Measurements from ENCODE around the gene LMCD1. TPM values are rescaled to one million over a fixed set of nuclear protein-coding genes. Genes with fewer than 3 reads are reported as not detected.

LMCD1 gene
- total and polyA plus RNA-seq, 4 donors = 33.6 to 179 (median 98.4) TPM

DNA sequence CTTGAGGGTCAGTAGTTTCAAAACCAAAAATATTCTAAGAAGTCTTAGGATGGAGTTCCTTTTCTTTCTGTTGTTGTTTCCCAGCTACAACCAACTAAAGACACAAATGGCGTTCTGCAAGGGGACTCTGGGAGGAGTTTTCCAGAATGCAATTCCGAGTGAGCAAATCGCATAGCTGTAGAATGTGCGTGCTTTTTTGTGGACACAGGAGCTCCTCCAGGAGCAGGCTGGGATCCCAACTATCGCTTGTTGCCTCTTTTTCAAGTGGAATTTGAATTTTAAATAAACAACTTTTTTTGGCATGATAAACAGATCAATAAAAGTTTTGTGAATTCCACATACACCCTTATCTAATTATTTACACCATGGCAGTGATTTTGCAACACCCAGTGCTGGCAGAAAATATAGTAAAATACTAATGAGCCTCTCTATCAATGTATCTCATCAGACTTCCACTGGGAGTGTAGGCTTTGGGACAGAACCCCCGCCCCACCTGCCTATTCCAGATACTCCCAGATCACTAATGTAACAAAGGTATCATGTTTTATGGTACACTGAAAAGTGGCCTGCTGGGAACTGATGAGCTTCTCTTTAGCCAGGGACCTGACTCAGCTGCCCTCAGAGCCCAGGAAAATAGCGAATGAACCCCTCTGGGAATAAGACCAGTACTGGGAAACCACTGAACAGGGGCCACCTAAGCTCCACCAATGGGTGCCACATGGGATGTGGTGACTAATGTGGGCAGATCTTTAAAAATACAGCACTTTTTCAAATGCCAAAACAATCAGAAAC lies 66.4 kb downstream of the LMCD1 start:
- TF ChIP-seq, protein P1, sequence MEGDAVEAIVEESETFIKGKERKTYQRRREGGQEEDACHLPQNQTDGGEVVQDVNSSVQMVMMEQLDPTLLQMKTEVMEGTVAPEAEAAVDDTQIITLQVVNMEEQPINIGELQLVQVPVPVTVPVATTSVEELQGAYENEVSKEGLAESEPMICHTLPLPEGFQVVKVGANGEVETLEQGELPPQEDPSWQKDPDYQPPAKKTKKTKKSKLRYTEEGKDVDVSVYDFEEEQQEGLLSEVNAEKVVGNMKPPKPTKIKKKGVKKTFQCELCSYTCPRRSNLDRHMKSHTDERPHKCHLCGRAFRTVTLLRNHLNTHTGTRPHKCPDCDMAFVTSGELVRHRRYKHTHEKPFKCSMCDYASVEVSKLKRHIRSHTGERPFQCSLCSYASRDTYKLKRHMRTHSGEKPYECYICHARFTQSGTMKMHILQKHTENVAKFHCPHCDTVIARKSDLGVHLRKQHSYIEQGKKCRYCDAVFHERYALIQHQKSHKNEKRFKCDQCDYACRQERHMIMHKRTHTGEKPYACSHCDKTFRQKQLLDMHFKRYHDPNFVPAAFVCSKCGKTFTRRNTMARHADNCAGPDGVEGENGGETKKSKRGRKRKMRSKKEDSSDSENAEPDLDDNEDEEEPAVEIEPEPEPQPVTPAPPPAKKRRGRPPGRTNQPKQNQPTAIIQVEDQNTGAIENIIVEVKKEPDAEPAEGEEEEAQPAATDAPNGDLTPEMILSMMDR (IDR thresholded peaks at IDR 0.05; ENCODE audit: control extremely low read depth, extremely low read depth) = no peak
- 88 to 93% methylated on average over 7 of the region's 7 CpGs for WGBS, 2 donors
- H3K27ac ChIP-seq (ENCODE audit: low read depth in 1 of 2, low read length in 1 of 2) = no peak overlapping the region
- H3K36me3 ChIP-seq (ENCODE audit: control insufficient read depth in 4 of 4, insufficient read depth in 4 of 4, low read length in 4 of 4) = peaks cover 23 to 57% (median 39%) of the 10 kb centered on the region in 4 donors
- H3K4me3 ChIP-seq = no peak overlapping the region
- ATAC-seq (ENCODE audit: insufficient read depth, low FRiP score) (no peak), DNase-seq (no peak)
- peaks cover 0 to 8% (median 0%) of the 10 kb centered on the region in 5 donors for H3K4me1 ChIP-seq (ENCODE audit: control insufficient read depth in 5 of 5, insufficient read depth in 5 of 5, low read length in 5 of 5)
- no peaks in the 10 kb centered on the region for H3K27me3 ChIP-seq (ENCODE audit: control insufficient read depth in 3 of 3, insufficient read depth in 3 of 3, low read length in 2 of 3)
- peaks cover 0 to 2% (median 0%) of the 10 kb centered on the region in 4 donors for H3K9me3 ChIP-seq (ENCODE audit: control insufficient read depth in 4 of 4, insufficient read depth in 3 of 4, low read length in 3 of 4)
- no peak overlapping the region for H3K9ac ChIP-seq (ENCODE audit: insufficient read depth in 1 of 2, low read length in 2 of 2)

DNA sequence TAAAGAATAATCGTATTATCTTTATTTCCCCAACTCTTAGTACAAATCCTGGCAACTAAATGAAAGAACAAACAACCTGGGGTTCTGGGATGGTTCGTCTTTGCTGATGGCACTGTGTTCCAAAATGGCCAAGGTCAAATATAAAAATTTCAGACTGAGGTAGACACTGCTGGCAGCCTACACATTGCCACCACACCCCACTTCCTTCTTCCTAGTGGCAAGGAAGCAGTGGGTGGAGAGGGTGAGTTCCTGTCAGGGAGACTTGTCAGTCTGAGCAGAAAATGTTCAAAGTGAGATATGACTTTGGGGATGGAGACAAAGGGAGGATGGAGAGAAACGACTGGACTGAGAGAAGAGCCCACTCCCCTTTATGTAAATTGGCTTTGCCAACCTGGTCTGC lies 69.6 kb downstream of the LMCD1 start:
- no peak overlapping the region for H3K9ac ChIP-seq (ENCODE audit: insufficient read depth in 1 of 2, low read length in 2 of 2)
- H3K4me3 ChIP-seq = no peak overlapping the region
- 52 to 77% methylated on average over 2 to 3 of the region's 3 CpGs for WGBS, 2 donors
- H3K36me3 ChIP-seq (ENCODE audit: control insufficient read depth in 4 of 4, insufficient read depth in 4 of 4, low read length in 4 of 4) = peaks cover 19 to 44% (median 30%) of the 10 kb centered on the region in 4 donors
- H3K4me1 ChIP-seq (ENCODE audit: control insufficient read depth in 5 of 5, insufficient read depth in 5 of 5, low read length in 5 of 5) = peaks cover 0 to 15% (median 4%) of the 10 kb centered on the region in 5 donors
- no peaks in the 10 kb centered on the region for H3K27me3 ChIP-seq (ENCODE audit: control insufficient read depth in 3 of 3, insufficient read depth in 3 of 3, low read length in 2 of 3)
- ATAC-seq (ENCODE audit: insufficient read depth, low FRiP score) (no peak), DNase-seq (no peak)
- TF ChIP-seq, protein P1 (IDR thresholded peaks at IDR 0.05; ENCODE audit: control extremely low read depth, extremely low read depth) = no peak
- H3K27ac ChIP-seq (ENCODE audit: low read depth in 1 of 2, low read length in 1 of 2) = no peak overlapping the region
- peaks cover 0 to 2% (median 0%) of the 10 kb centered on the region in 4 donors for H3K9me3 ChIP-seq (ENCODE audit: control insufficient read depth in 4 of 4, insufficient read depth in 3 of 4, low read length in 3 of 4)

DNA sequence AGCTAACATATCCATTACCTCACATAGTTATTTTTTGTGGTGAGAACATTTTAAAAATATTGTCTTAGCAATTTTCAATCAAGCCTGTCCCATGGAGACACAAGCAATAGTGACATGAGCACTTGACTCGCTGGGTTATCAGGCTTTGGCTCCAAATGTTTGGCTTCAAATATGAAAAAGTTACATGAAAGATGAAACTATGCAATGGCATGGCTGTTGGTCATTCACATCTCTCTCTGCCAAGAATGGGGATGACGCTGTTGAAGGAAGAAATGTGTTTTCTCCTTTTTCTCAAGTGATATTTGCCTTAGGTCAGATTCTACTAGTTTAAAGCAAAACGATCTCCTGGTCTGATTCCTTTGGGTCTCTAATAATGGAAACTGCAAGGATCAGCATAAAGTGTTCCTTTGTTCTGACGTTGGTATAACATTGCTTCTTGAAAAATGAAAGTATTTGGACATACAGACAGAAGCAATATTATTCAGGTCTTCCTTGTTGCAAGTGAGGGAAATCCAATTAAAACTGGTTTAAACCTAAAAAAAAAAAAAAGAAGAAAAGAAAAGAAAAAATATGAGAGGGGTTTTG lies 71.8 kb downstream of the LMCD1 start:
- H3K4me3 ChIP-seq = no peak overlapping the region

More for the DNA sequence above, 71.8 kb downstream of the LMCD1 start:
- TF ChIP-seq, protein P1 (IDR thresholded peaks at IDR 0.05; ENCODE audit: control extremely low read depth, extremely low read depth) = no peak
- peaks cover 0 to 15% (median 4%) of the 10 kb centered on the region in 5 donors for H3K4me1 ChIP-seq (ENCODE audit: control insufficient read depth in 5 of 5, insufficient read depth in 5 of 5, low read length in 5 of 5)
- no peaks in the 10 kb centered on the region for H3K27me3 ChIP-seq (ENCODE audit: control insufficient read depth in 3 of 3, insufficient read depth in 3 of 3, low read length in 2 of 3)
- ATAC-seq (ENCODE audit: insufficient read depth, low FRiP score) (no peak), DNase-seq (peak in 2 of 3 donors; percentile 40 to 43)
- no peaks in the 10 kb centered on the region for H3K9me3 ChIP-seq (ENCODE audit: control insufficient read depth in 4 of 4, insufficient read depth in 3 of 4, low read length in 3 of 4)
- H3K27ac ChIP-seq (ENCODE audit: low read depth in 1 of 2, low read length in 1 of 2) = no peak overlapping the region
- 60 to 77% methylated on average over 4 of the region's 4 CpGs for WGBS, 2 donors
- peaks cover 10 to 25% (median 18%) of the 10 kb centered on the region in 4 donors for H3K36me3 ChIP-seq (ENCODE audit: control insufficient read depth in 4 of 4, insufficient read depth in 4 of 4, low read length in 4 of 4)
- no peak overlapping the region for H3K9ac ChIP-seq (ENCODE audit: insufficient read depth in 1 of 2, low read length in 2 of 2)
